ENCODE data around the gene EEF1A1. TPM values are rescaled to one million over a fixed set of nuclear protein-coding genes. Genes with fewer than 3 reads are reported as not detected.
A peak's percentile ranks its signal among the peaks of the same experiment; 100 is the strongest.

EEF1A1 gene
- total and polyA plus RNA-seq, 2 experiments from 2014 or later, result 3,887 to 14,561 TPM

DNA sequence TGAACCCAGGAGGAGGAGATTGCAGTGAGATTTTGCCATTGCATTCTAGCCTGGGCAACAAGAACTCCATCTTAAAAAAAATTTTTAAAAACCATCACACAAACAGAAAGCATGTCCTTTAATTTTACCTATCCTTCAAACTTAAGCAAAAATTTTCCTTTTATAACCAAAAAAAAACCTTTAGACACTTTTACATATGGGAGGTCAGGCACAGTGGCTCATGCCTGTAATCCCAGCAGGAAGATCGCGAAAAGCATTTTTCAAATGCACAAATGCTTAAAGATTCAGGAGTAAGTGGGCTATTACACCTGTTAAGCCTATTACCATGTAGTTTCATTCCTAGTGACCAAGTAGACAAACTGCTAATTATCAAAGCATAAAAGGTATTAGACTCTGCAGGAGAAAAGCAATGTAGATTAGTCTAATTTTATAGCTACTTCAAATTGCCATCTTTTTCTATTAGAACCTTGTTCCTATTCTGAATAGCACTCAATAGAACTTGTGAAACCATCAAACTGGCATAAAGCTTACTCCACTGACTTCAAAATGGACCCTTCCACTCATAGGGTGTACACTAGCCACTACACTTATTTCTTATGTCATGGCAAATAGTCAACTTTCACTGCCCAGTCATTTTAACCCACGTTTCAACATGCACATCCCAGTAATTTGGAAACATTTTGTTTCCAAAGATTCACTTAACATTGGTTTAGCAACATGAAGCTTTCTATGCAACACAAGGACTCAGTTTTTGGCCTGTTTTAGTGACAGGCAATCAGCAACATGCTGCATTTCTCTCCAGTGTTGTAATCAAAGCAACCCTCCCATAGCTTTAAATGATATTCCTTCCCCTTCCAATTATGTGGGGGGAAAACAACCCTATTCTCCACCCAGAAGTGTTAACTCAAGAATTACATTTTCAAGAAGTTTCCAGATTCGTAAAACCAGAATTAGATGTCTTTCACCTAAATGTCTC, 4.0 kb downstream of the EEF1A1 start:
- H3K79me2 ChIP-seq (ENCODE audit: insufficient read depth), result peaks cover 45% of the 10 kb centered on the region
- H3K9me3 ChIP-seq (ENCODE audit: low read depth), result no peaks in the 10 kb centered on the region
- H3K27me3 ChIP-seq (replicated peaks; ENCODE audit: insufficient read depth), result no peaks in the 10 kb centered on the region
- no peak overlapping the region for H2AFZ ChIP-seq
- H3K4me3 ChIP-seq, result peak overlapping the region; percentile 72
- H3K36me3 ChIP-seq (ENCODE audit: low read depth), result peaks cover 53% of the 10 kb centered on the region
- peaks cover 32% of the 10 kb centered on the region for H4K20me1 ChIP-seq (ENCODE audit: insufficient read depth)
- H3K4me1 ChIP-seq (ENCODE audit: insufficient read depth), result peaks cover 16% of the 10 kb centered on the region
- H3K4me2 ChIP-seq (ENCODE audit: unreplicated experiment), result peak overlapping the region; percentile 77
- 53 to 57% methylated on average over 4 of the region's 4 CpGs for WGBS, 2 experiments (ENCODE audit: low coverage in 1 of 2, low lambda C conversion rate in 2 of 2, missing lambda C conversion rate in 2 of 2)
- peak; percentile 57 for DNase-seq
- H3K9ac ChIP-seq, result peak overlapping the region; percentile 100
- TF ChIP-seq EZH2 (IDR thresholded peaks at IDR 0.05; ENCODE audit: insufficient read depth, poor library complexity, severe bottlenecking) (no peak), EZH2phosphoT487 (IDR thresholded peaks at IDR 0.05; ENCODE audit: insufficient read depth, low read depth) (no peak)
- no peaks in the 10 kb centered on the region for H3K9me2 ChIP-seq (ENCODE audit: insufficient read depth)
- peaks cover 70% of the 10 kb centered on the region for H3F3A ChIP-seq (ENCODE audit: insufficient read depth)
- in situ Hi-C loops (cut with MboI), result loop anchor here (25.0 kb wide), 1 partner anchor 95 kb away; no protein-coding TSS in a partner anchor
- H3K27ac ChIP-seq, result peak overlapping the region; percentile 74

DNA sequence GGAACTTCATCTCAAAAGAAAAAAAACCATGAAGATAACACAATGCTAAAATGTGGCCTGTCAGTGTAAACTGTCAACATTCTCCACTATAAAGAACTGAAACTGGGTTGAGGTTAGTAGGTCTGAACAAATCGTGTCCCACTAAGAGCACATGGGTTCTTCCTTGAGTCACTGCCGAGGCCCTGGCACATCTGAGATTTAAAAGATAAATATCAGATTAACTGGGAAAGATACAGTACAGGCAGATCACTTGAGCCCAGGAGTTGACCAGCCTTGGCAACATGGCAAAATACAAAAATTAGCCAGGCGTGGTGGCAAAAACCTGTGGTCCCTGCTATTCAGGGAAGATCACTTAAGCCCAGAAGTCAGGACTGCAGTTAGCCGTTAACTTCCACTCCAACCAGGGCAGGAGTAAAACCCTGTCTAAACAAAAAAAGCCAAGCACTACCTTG, 5.6 kb downstream of the EEF1A1 start:
- Histone ChIP-seq H4K20me1 (ENCODE audit: insufficient read depth) (peaks cover 32% of the 10 kb centered on the region), H3K36me3 (ENCODE audit: low read depth) (peaks cover 49% of the 10 kb centered on the region), H3K9me3 (ENCODE audit: low read depth) (no peaks in the 10 kb centered on the region), H3F3A (ENCODE audit: insufficient read depth) (peaks cover 72% of the 10 kb centered on the region), H3K4me3 (no peak overlapping the region), H3K4me1 (ENCODE audit: insufficient read depth) (peaks cover 16% of the 10 kb centered on the region), H3K9me2 (ENCODE audit: insufficient read depth) (no peaks in the 10 kb centered on the region), H3K9ac (peak overlapping the region; percentile 100), H3K27ac (peak overlapping the region; percentile 74), H3K79me2 (ENCODE audit: insufficient read depth) (peaks cover 39% of the 10 kb centered on the region), H3K27me3 (replicated peaks; ENCODE audit: insufficient read depth) (no peaks in the 10 kb centered on the region), H2AFZ (no peak overlapping the region), H3K4me2 (ENCODE audit: unreplicated experiment) (no peak overlapping the region)
- in situ Hi-C loops (cut with MboI), result loop anchor here (25.0 kb wide), 1 partner anchor 97 kb away; no protein-coding TSS in a partner anchor
- TF ChIP-seq EZH2 (IDR thresholded peaks at IDR 0.05; ENCODE audit: insufficient read depth, poor library complexity, severe bottlenecking) (no peak), EZH2phosphoT487 (IDR thresholded peaks at IDR 0.05; ENCODE audit: insufficient read depth, low read depth) (no peak)
- DNase-seq, result peak; percentile 46
- WGBS, 2 experiments (ENCODE audit: low coverage in 1 of 2, low lambda C conversion rate in 2 of 2, missing lambda C conversion rate in 2 of 2), result 49 to 65% methylated on average over 4 of the region's 4 CpGs

DNA sequence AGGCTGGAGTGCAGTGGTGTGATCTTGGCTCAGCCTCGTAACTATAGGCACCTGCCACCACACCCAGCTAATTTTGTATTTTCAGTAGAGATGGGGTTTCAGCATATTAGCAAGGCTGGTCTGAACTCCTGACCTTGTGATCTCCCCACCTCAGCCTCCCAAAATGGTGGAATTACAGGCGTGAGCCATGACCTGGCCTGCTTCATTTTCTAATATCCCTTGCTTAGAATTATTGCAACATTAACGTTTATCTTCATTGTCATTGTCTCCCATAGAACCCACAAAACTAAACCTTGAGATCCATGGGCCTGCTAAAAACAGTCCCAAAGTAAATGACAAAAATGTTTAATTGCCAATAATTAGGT, 6.1 kb downstream of the EEF1A1 start:
- peaks cover 16% of the 10 kb centered on the region for H3K4me1 ChIP-seq (ENCODE audit: insufficient read depth)
- TF ChIP-seq EZH2phosphoT487 (IDR thresholded peaks at IDR 0.05; ENCODE audit: insufficient read depth, low read depth) (no peak), EZH2 (IDR thresholded peaks at IDR 0.05; ENCODE audit: insufficient read depth, poor library complexity, severe bottlenecking) (no peak)
- H3K4me2 ChIP-seq (ENCODE audit: unreplicated experiment), result no peak overlapping the region
- H3K27me3 ChIP-seq (replicated peaks; ENCODE audit: insufficient read depth), result no peaks in the 10 kb centered on the region
- WGBS, 2 experiments (ENCODE audit: low coverage in 1 of 2, low lambda C conversion rate in 2 of 2, missing lambda C conversion rate in 2 of 2), result 29 to 38% methylated on average over 3 of the region's 3 CpGs
- peaks cover 44% of the 10 kb centered on the region for H3K36me3 ChIP-seq (ENCODE audit: low read depth)
- in situ Hi-C loops (cut with MboI), result loop anchor here (25.0 kb wide), 1 partner anchor 98 kb away; no protein-coding TSS in a partner anchor
- H3K9me2 ChIP-seq (ENCODE audit: insufficient read depth), result no peaks in the 10 kb centered on the region
- H4K20me1 ChIP-seq (ENCODE audit: insufficient read depth), result peaks cover 32% of the 10 kb centered on the region
- H2AFZ ChIP-seq, result no peak overlapping the region
- peak overlapping the region; percentile 100 for H3K9ac ChIP-seq
- H3K4me3 ChIP-seq, result no peak overlapping the region
- H3F3A ChIP-seq (ENCODE audit: insufficient read depth), result peaks cover 74% of the 10 kb centered on the region
- peak; percentile 32 for DNase-seq
- peak overlapping the region; percentile 74 for H3K27ac ChIP-seq
- peaks cover 34% of the 10 kb centered on the region for H3K79me2 ChIP-seq (ENCODE audit: insufficient read depth)
- no peaks in the 10 kb centered on the region for H3K9me3 ChIP-seq (ENCODE audit: low read depth)

DNA sequence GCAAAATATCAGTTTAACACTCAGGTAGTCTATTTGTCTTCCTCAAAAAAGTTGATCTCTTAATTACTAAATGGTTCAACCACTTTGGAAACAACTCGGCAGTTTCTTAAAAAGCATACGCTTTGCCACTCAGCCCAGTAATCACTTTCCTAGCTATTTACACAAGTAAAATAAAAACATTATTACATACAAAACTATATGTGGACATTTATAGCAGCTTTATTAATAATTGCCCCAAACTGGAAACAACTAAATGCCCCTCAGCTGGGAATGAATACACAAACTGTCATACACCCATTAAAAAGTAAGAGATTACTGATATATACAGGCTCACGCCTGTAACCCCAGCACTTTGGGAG, 7.4 kb downstream of the EEF1A1 start:
- 48 to 61% methylated on average over 3 of the region's 3 CpGs for WGBS, 2 experiments (ENCODE audit: low coverage in 1 of 2, low lambda C conversion rate in 2 of 2, missing lambda C conversion rate in 2 of 2)
- H4K20me1 ChIP-seq (ENCODE audit: insufficient read depth), result peaks cover 32% of the 10 kb centered on the region

More for the DNA sequence above, 7.4 kb downstream of the EEF1A1 start:
- Histone ChIP-seq H3K4me3 (no peak overlapping the region), H3K4me1 (ENCODE audit: insufficient read depth) (peaks cover 16% of the 10 kb centered on the region), H3K9me2 (ENCODE audit: insufficient read depth) (no peaks in the 10 kb centered on the region), H3K9me3 (ENCODE audit: low read depth) (no peaks in the 10 kb centered on the region), H3K27ac (peak overlapping the region; percentile 74), H3F3A (ENCODE audit: insufficient read depth) (peaks cover 73% of the 10 kb centered on the region), H3K9ac (no peak overlapping the region), H2AFZ (no peak overlapping the region), H3K27me3 (replicated peaks; ENCODE audit: insufficient read depth) (no peaks in the 10 kb centered on the region), H3K36me3 (ENCODE audit: low read depth) (peaks cover 33% of the 10 kb centered on the region), H3K79me2 (ENCODE audit: insufficient read depth) (peaks cover 21% of the 10 kb centered on the region), H3K4me2 (ENCODE audit: unreplicated experiment) (no peak overlapping the region)
- TF ChIP-seq EZH2phosphoT487 (IDR thresholded peaks at IDR 0.05; ENCODE audit: insufficient read depth, low read depth) (no peak), EZH2 (IDR thresholded peaks at IDR 0.05; ENCODE audit: insufficient read depth, poor library complexity, severe bottlenecking) (no peak)
- peak; percentile 36 for DNase-seq
- in situ Hi-C loops (cut with MboI), result loop anchor here (25.0 kb wide), 1 partner anchor 99 kb away; no protein-coding TSS in a partner anchor
